MM.1S (cell line): ENCODE measurements around the gene AP2A2.

ENCODE experiments used
- DNase-seq: peaks from one replicate; pipeline ENCODE4 v3.0.0-alpha.2; 2015
- H2AFZ ChIP-seq: fragments of 300-600 bp; sonication (generic); 2 replicates; pipeline ENCODE4 v1.6.0; 2016; ENCODE audit warnings: antibody characterized with exemption, low read length
- H3F3A ChIP-seq: fragments of 300-600 bp; sonication (generic); 2 replicates; pipeline ENCODE4 v1.6.1; 2016; ENCODE audit warnings: mild to moderate bottlenecking, antibody characterized with exemption, low read length, moderate library complexity, mixed read lengths; ENCODE audit not compliant: insufficient read depth
- H3K27ac ChIP-seq: fragments of 300-600 bp; sonication (generic); 2 replicates; pipeline ENCODE4 v1.5.1; 2016; ENCODE audit warnings: mild to moderate bottlenecking, low read length
- H3K27me3 ChIP-seq: fragments of 300-600 bp; sonication (generic); replicated peaks from 2 replicates; pipeline ENCODE4 v1.6.0; 2016; ENCODE audit warnings: low read length; ENCODE audit not compliant: insufficient read depth
- H3K36me3 ChIP-seq: fragments of 300-600 bp; sonication (generic); replicated peaks from 2 replicates; pipeline ENCODE4 v1.6.1; 2016; ENCODE audit warnings: mild to moderate bottlenecking, low read length, mixed read lengths; ENCODE audit not compliant: insufficient read depth
- H3K4me1 ChIP-seq: fragments of 300-600 bp; sonication (generic); 2 replicates; pipeline ENCODE4 v1.6.1; 2016; ENCODE audit warnings: low read length, mixed read lengths
- H3K4me2 ChIP-seq: fragments of 300-600 bp; sonication (generic); 2 replicates; pipeline ENCODE4 v1.6.0; 2016; ENCODE audit warnings: low read depth, low read length
- H3K4me3 ChIP-seq: fragments of 300-600 bp; sonication (generic); 2 replicates; pipeline ENCODE4 v1.5.1; 2016; ENCODE audit warnings: low read length, mixed read lengths
- H3K79me2 ChIP-seq: fragments of 300-600 bp; sonication (generic); 2 replicates; pipeline ENCODE4 v1.6.1; 2016; ENCODE audit warnings: mixed run types, low read length, mixed read lengths
- H3K9ac ChIP-seq: fragments of 300-600 bp; sonication (generic); 2 replicates; pipeline ENCODE4 v1.6.1; 2016; ENCODE audit warnings: low read length, mixed read lengths
- H3K9me2 ChIP-seq: fragments of 300-600 bp; sonication (generic); replicated peaks from 2 replicates; pipeline ENCODE4 v1.6.1; 2016; ENCODE audit warnings: mild to moderate bottlenecking, low read length, mixed read lengths; ENCODE audit not compliant: insufficient read depth
- H3K9me3 ChIP-seq: fragments of 300-600 bp; sonication (generic); replicated peaks from 2 replicates; pipeline ENCODE4 v1.6.1; 2016; ENCODE audit warnings: mild to moderate bottlenecking, low read length, mixed read lengths; ENCODE audit not compliant: insufficient read depth
- H4K20me1 ChIP-seq: fragments of 300-600 bp; sonication (generic); 2 replicates; pipeline ENCODE4 v1.6.1; 2016; ENCODE audit warnings: mild to moderate bottlenecking, low read length, moderate library complexity, mixed read lengths; ENCODE audit not compliant: insufficient read depth
- EZH2 ChIP-seq: fragments of 300-600 bp; sonication (generic); optimal IDR thresholded peaks from 2 replicates; pipeline ENCODE3; 2017; ENCODE audit warnings: low read depth, mild to moderate bottlenecking, antibody characterized with exemption, low read length, mixed read lengths
- EZH2phosphoT487 ChIP-seq: fragments of 300-600 bp; sonication (generic); IDR thresholded peaks from 2 replicates; pipeline ENCODE4 v1.6.1; 2018; ENCODE audit warnings: antibody characterized with exemption, low read length
- TF ChIP-seq, protein P1 (sequence below): fragments of 300-600 bp; sonication (generic); IDR thresholded peaks from 2 replicates; pipeline ENCODE4 v1.5.1; 2016; ENCODE audit warnings: antibody characterized with exemption, low read length, mixed read lengths

Gene AP2A2

DNA sequence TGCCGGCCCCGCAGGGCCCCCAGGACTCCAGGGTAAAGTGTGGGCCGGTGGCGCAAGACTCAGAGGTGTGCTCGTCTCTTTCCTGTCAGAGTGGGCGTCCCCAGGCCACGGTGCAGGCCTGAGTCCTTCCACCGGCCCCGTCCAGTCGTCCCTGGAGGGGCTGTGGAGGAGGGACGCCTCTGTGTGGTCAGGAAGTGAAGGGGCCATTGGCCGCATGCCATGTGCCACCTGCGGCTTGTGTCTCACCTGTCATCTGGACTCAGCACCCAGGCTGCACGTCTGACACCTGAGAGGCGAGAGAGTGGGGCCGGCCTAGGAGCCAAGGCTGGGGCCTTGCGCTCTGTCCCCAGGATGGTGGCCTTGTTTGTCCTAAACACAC, 85.6 kb downstream of the AP2A2 start:
- Histone ChIP-seq H3K27ac (no peak overlapping the region), H2AFZ (no peak overlapping the region), H3K4me2 (no peak overlapping the region), H3K9me3 (no peaks in the 10 kb centered on the region), H3K79me2 (no peaks in the 10 kb centered on the region), H3K36me3 (no peaks in the 10 kb centered on the region), H3K4me3 (no peak overlapping the region), H3K27me3 (no peaks in the 10 kb centered on the region), H3K9me2 (no peaks in the 10 kb centered on the region), H3F3A (no peaks in the 10 kb centered on the region), H3K4me1 (no peaks in the 10 kb centered on the region), H4K20me1 (no peaks in the 10 kb centered on the region), H3K9ac (no peak overlapping the region)
- TF ChIP-seq EZH2 (no peak), EZH2phosphoT487 (no peak)
- TF ChIP-seq, protein P1, sequence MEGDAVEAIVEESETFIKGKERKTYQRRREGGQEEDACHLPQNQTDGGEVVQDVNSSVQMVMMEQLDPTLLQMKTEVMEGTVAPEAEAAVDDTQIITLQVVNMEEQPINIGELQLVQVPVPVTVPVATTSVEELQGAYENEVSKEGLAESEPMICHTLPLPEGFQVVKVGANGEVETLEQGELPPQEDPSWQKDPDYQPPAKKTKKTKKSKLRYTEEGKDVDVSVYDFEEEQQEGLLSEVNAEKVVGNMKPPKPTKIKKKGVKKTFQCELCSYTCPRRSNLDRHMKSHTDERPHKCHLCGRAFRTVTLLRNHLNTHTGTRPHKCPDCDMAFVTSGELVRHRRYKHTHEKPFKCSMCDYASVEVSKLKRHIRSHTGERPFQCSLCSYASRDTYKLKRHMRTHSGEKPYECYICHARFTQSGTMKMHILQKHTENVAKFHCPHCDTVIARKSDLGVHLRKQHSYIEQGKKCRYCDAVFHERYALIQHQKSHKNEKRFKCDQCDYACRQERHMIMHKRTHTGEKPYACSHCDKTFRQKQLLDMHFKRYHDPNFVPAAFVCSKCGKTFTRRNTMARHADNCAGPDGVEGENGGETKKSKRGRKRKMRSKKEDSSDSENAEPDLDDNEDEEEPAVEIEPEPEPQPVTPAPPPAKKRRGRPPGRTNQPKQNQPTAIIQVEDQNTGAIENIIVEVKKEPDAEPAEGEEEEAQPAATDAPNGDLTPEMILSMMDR: no peak
- no peak for DNase-seq

DNA sequence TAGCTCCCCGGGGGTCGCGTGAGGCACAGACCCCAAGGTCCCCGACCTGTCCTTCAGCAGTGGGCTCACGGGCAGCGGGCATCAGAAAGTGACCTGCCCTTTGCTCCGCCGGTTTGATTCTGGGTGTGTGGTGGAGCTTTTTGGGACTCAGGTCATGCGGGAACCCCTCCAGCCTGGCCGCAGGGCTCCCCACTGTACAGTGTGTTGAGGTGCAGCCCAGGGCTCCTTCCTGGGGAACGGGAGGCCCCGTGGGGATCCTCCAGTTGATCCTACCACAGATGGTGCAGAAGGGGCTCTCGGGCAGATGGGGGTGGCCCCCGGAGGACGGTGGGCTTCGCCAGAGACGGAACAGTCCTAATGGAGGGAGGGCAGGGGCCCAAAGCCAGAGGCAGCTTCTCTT, 86.6 kb downstream of the AP2A2 start:
- Histone ChIP-seq H3F3A (no peaks in the 10 kb centered on the region), H3K27ac (no peak overlapping the region), H2AFZ (no peak overlapping the region), H3K36me3 (no peaks in the 10 kb centered on the region), H3K27me3 (no peaks in the 10 kb centered on the region), H3K9me2 (no peaks in the 10 kb centered on the region), H3K9me3 (no peaks in the 10 kb centered on the region), H3K4me1 (no peaks in the 10 kb centered on the region), H4K20me1 (no peaks in the 10 kb centered on the region; the same call in 1 of the 2 replicates), H3K4me2 (no peak overlapping the region), H3K9ac (no peak overlapping the region), H3K4me3 (no peak overlapping the region), H3K79me2 (no peaks in the 10 kb centered on the region)
- TF ChIP-seq EZH2: no peak
- TF ChIP-seq, protein P1: no peak
- no peak for TF ChIP-seq EZH2phosphoT487
- no peak for DNase-seq

DNA sequence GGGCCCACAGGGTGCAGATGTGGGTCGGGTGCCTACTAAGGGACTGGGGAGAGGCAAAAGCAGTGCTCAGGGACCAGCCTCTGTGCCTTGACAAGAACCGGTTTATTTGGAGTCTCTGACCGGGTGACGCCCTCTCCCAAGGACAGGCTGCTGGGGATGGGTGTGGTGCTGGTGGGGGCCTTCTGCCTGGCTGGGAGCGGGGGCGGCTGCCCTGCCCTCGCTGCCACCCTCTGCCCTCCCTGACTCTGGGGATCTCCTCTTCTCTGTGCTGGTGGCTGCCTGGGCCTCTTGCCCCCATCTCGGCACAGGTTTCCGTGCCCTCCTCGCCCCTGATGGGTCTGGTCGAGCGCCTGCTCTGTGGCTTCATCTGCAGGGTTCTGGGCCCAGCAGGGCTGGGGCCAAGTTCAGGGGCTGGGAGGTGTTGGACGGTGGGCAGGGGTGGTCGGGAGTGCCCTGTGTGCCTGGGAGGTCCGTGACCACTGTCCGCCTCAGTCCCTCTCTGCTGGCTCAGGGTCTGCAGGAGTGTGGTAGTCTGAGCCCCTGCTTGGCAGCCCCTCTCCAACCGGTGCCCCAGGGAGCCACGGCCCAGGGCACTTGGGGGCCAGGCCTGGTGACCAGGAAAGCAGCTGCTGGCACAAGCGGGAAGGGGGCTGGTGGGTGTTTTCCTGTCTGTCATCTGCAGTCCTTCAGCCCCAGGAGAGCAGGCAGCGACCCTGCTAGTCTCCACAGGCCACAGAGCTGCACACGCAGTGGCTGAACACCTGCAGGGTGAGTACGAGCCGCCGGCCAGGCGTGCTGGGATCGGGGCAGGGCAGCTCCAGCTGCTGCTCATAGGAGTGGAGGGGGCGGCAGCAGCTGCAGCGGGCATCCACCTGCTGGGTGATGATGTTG, 87.3 kb downstream of the AP2A2 start:
- no peak for DNase-seq
- no peak overlapping the region for H2AFZ ChIP-seq
- H3K9me2 ChIP-seq: no peaks in the 10 kb centered on the region
- H3K9me3 ChIP-seq: no peaks in the 10 kb centered on the region
- H3K79me2 ChIP-seq: no peaks in the 10 kb centered on the region
- no peaks in the 10 kb centered on the region for H3F3A ChIP-seq
- H3K4me1 ChIP-seq: no peaks in the 10 kb centered on the region
- H3K4me2 ChIP-seq: no peak overlapping the region
- no peak overlapping the region for H3K27ac ChIP-seq
- H3K36me3 ChIP-seq: no peaks in the 10 kb centered on the region
- no peak overlapping the region for H3K4me3 ChIP-seq
- no peaks in the 10 kb centered on the region for H3K27me3 ChIP-seq
- TF ChIP-seq, protein P1: no peak
- TF ChIP-seq EZH2: no peak
- no peak for TF ChIP-seq EZH2phosphoT487
- no peak overlapping the region for H3K9ac ChIP-seq
- H4K20me1 ChIP-seq: no peaks in the 10 kb centered on the region; the same call in 1 of the 2 replicates
